Prostate gland (tissue), 2 donors: Measurements from ENCODE around the gene LMBR1. TPM values are rescaled to one million over a fixed set of nuclear protein-coding genes. Genes with fewer than 3 reads are reported as not detected.

Experiments
- DNase-seq: peaks from one replicate; pipeline ENCODE4 v3.0.0-alpha.2; 2019; ENCODE audit warnings: low spot score
- H3K27ac ChIP-seq, 2 donors: fragments of 200-600 bp; sonication (generic); 2 replicates each; pipeline ENCODE4 v1.5.1; 2017 to 2019
- H3K27me3 ChIP-seq: fragments of 200-600 bp; sonication (generic); replicated peaks from 2 replicates; pipeline ENCODE4 v1.5.1; 2019; ENCODE audit not compliant: insufficient read depth
- H3K36me3 ChIP-seq, 2 donors: fragments of 200-600 bp; sonication (generic); 1 replicate in 1 of 2; 2 replicates in 1 of 2; pipeline versions ENCODE4 v1.5.1 to v1.8.1; 2017 to 2019
- H3K4me1 ChIP-seq: fragments of 200-600 bp; sonication (generic); replicated peaks from 2 replicates; pipeline ENCODE4 v1.5.1; 2019
- H3K4me3 ChIP-seq, 2 donors: fragments of 200-600 bp; sonication (generic); 2 replicates each; pipeline ENCODE4 v1.5.1; 2017 to 2019
- H3K9me3 ChIP-seq: fragments of 200-600 bp; sonication (generic); 2 replicates; pipeline ENCODE4 v1.5.1; 2017
- CTCF ChIP-seq, 4 experiments: fragments of 200-600 bp in 2 of 4; fragments of 450-650 bp in 2 of 4; sonication (generic) in 2 of 4; IDR thresholded peaks; 1 replicate in 3 of 4; 2 replicates in 1 of 4; pipeline ENCODE4 v1.5.1; 2016 to 2019; ENCODE audit warnings: antibody characterized with exemption in 4 of 4, mild to moderate bottlenecking in 2 of 4, moderate library complexity in 2 of 4
- POLR2A ChIP-seq: fragments of 450-650 bp; IDR thresholded peaks from one replicate; pipeline ENCODE4 v1.6.1; 2016; ENCODE audit warnings: antibody characterized with exemption, mild to moderate bottlenecking
- POLR2AphosphoS5 ChIP-seq: sonication (generic); formaldehyde crosslinking; IDR thresholded peaks from one replicate; pipeline ENCODE4 v1.6.1; 2017; ENCODE audit warnings: antibody characterized with exemption
- WGBS: methylation state at CpG from one replicate; pipeline ENCODE4 v1.1.5; 2018; 5-methylcytosine and 5-hydroxymethylcytosine counted together
- intact Hi-C: fragments of 100-400 bp; cut with DNase I; formaldehyde crosslinking; loops from one replicate; pipeline ENCODE4 v1.14.2; 2022
- total RNA-seq, 2 donors: library from RNA; depleted of rRNA; stranded (reverse); fragments of >200 nt; gene quantifications; one replicate each; pipeline ENCODE4 v1.1.0, GENCODE V29; 2016

The LMBR1 gene
- total RNA-seq, 2 donors from 2014 or later: 44.7 to 168 TPM

GRCh38 chr7:156669035-156669828, 223.8 kb downstream of the LMBR1 start:
- no peaks in the 10 kb centered on the region for H3K36me3 ChIP-seq
- no peaks in the 10 kb centered on the region for H3K27me3 ChIP-seq
- WGBS: 89% methylated on average over 19 of the region's 19 CpGs
- H3K4me3 ChIP-seq: no peak overlapping the region
- H3K27ac ChIP-seq: no peak overlapping the region
- H3K4me1 ChIP-seq: no peaks in the 10 kb centered on the region
- no peak for TF ChIP-seq CTCF (IDR thresholded peaks at IDR 0.05)
- no peak for TF ChIP-seq POLR2AphosphoS5
- TF ChIP-seq POLR2A: no peak
- intact Hi-C loops: no loop called here
- DNase-seq: no peak
- no peaks in the 10 kb centered on the region for H3K9me3 ChIP-seq

GRCh38 chr7:156668130-156668741, 224.7 kb downstream of the LMBR1 start:
- WGBS: 92% methylated on average over 13 of the region's 13 CpGs
- DNase-seq: no peak
- TF ChIP-seq POLR2AphosphoS5 (no peak), CTCF (IDR thresholded peaks at IDR 0.05) (no peak), POLR2A (no peak)
- Histone ChIP-seq H3K27ac (no peak overlapping the region), H3K4me3 (no peak overlapping the region), H3K4me1 (no peaks in the 10 kb centered on the region), H3K9me3 (no peaks in the 10 kb centered on the region), H3K27me3 (no peaks in the 10 kb centered on the region), H3K36me3 (no peaks in the 10 kb centered on the region)
- intact Hi-C loops: no loop called here

- intact Hi-C loops: no loop called here
- DNase-seq: no peak
- Histone ChIP-seq H3K4me1 (no peaks in the 10 kb centered on the region), H3K36me3 (no peaks in the 10 kb centered on the region), H3K27ac (no peak overlapping the region), H3K4me3 (no peak overlapping the region), H3K27me3 (no peaks in the 10 kb centered on the region), H3K9me3 (no peaks in the 10 kb centered on the region)
- WGBS: 26% methylated on average over 1 of the region's 1 CpG
- TF ChIP-seq POLR2AphosphoS5 (no peak), CTCF (IDR thresholded peaks at IDR 0.05) (no peak), POLR2A (no peak)
Measured at GRCh38 chr7:156667110-156667426, 225.9 kb downstream of the LMBR1 start.

GRCh38 chr7:156666368-156667109, 226.4 kb downstream of the LMBR1 start:
- no peaks in the 10 kb centered on the region for H3K36me3 ChIP-seq
- intact Hi-C loops: no loop called here
- no peak overlapping the region for H3K4me3 ChIP-seq
- H3K4me1 ChIP-seq: no peaks in the 10 kb centered on the region
- H3K27ac ChIP-seq: no peak overlapping the region
- no peak for TF ChIP-seq POLR2A
- TF ChIP-seq POLR2AphosphoS5: no peak
- TF ChIP-seq CTCF (IDR thresholded peaks at IDR 0.05): no peak
- WGBS: 31% methylated on average over 8 of the region's 8 CpGs
- DNase-seq: no peak
- H3K9me3 ChIP-seq: no peaks in the 10 kb centered on the region
- H3K27me3 ChIP-seq: no peaks in the 10 kb centered on the region
